ENCODE measurements around the gene NR2C2AP. TPM values are rescaled to one million over a fixed set of nuclear protein-coding genes. Genes with fewer than 3 reads are reported as not detected.

NR2C2AP gene
- total RNA-seq, 1 donor from 2014 or later, result 15.2 TPM

GRCh38 chr19:19202707-19203011 lies 555 bp downstream of the NR2C2AP start:
- H3K27ac Mint-ChIP-seq, result peak overlapping the region; percentile 92

GRCh38 chr19:19201697-19202630 lies 1.2 kb downstream of the NR2C2AP start:
- Mint-ChIP-seq H3K27ac (peak overlapping the region; percentile 92), H3K4me1 (ENCODE audit: unreplicated experiment) (peaks cover 8% of the 10 kb centered on the region)

More at GRCh38 chr19:19202707-19203011, 555 bp downstream of the NR2C2AP start:
- peaks cover 8% of the 10 kb centered on the region for H3K4me1 Mint-ChIP-seq (ENCODE audit: unreplicated experiment)
- peak overlapping the region; percentile 93 for H3K4me3 Mint-ChIP-seq
- H3K36me3 Mint-ChIP-seq, result peaks cover 8% of the 10 kb centered on the region
- H3K9me3 Mint-ChIP-seq, result no peaks in the 10 kb centered on the region
- peaks cover 23% of the 10 kb centered on the region for H3K27me3 Mint-ChIP-seq
- TF ChIP-seq CTCF (conservative IDR thresholded peaks at IDR 0.05), result no peak
- DNase-seq (ENCODE audit: extremely low spot score, unreplicated experiment), result no peak

DNA sequence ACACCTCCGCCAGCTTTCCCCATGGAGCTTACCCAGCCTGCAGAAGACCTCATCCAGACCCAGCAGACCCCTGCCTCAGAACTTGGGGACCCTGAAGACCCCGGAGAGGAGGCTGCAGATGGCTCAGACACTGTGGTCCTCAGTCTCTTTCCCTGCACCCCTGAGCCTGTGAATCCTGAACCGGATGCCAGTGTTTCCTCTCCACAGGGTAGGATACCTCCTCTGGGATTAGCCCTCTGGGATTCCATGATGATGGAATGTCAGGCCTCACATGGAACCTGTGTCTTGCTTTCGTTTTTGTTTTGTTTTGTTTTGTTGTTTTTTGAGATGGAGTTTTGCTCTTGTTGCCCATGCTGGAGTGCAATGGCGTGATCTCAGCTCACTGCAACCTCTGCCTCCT lies 9.3 kb downstream of the NR2C2AP start:
- Mint-ChIP-seq H3K4me3 (peak overlapping the region; percentile 98), H3K27ac (peak overlapping the region; percentile 59), H3K9me3 (no peaks in the 10 kb centered on the region), H3K27me3 (no peaks in the 10 kb centered on the region), H3K36me3 (peaks cover 7% of the 10 kb centered on the region), H3K4me1 (ENCODE audit: unreplicated experiment) (peaks cover 10% of the 10 kb centered on the region)
- TF ChIP-seq CTCF (conservative IDR thresholded peaks at IDR 0.05), result no peak
- no peak for DNase-seq (ENCODE audit: extremely low spot score, unreplicated experiment)

More at GRCh38 chr19:19201697-19202630, 1.2 kb downstream of the NR2C2AP start:
- no peak for TF ChIP-seq CTCF (conservative IDR thresholded peaks at IDR 0.05)
- Mint-ChIP-seq H3K9me3 (no peaks in the 10 kb centered on the region), H3K4me3 (peak overlapping the region; percentile 93), H3K27me3 (peaks cover 16% of the 10 kb centered on the region), H3K36me3 (peaks cover 8% of the 10 kb centered on the region)
- no peak for DNase-seq (ENCODE audit: extremely low spot score, unreplicated experiment)

- H3K9me3 Mint-ChIP-seq, result no peaks in the 10 kb centered on the region
- H3K36me3 Mint-ChIP-seq, result peaks cover 4% of the 10 kb centered on the region
- H3K4me3 Mint-ChIP-seq, result peak overlapping the region; percentile 98
- peaks cover 10% of the 10 kb centered on the region for H3K4me1 Mint-ChIP-seq (ENCODE audit: unreplicated experiment)
- DNase-seq (ENCODE audit: extremely low spot score, unreplicated experiment), result no peak
- TF ChIP-seq CTCF (conservative IDR thresholded peaks at IDR 0.05), result no peak
- peak overlapping the region; percentile 99 for H3K27ac Mint-ChIP-seq
- no peaks in the 10 kb centered on the region for H3K27me3 Mint-ChIP-seq
Observed at GRCh38 chr19:19192910-19193423, 10.2 kb downstream of the NR2C2AP start.

GRCh38 chr19:19192078-19192882 lies 10.9 kb downstream of the NR2C2AP start, which contains the start of the genes BORCS8 and RFXANK:
TSS of gene BORCS8 (minus strand) at chr19:19192152. CDS start at chr19:19192117, 35 bp downstream.
TSS of gene RFXANK (plus strand) at chr19:19192258. CDS start at chr19:19193947, 1,689 bp downstream.
- Mint-ChIP-seq H3K27ac (peak within 1 kb of the TSS; percentile 99), H3K4me3 (peak within 1 kb of the TSS; percentile 98), H3K27me3 (no peaks in the 10 kb centered on the region), H3K4me1 (ENCODE audit: unreplicated experiment) (peaks cover 10% of the 10 kb centered on the region), H3K36me3 (peaks cover 4% of the 10 kb centered on the region), H3K9me3 (no peaks in the 10 kb centered on the region)
- TF ChIP-seq CTCF (conservative IDR thresholded peaks at IDR 0.05), result no peak
- DNase-seq (ENCODE audit: extremely low spot score, unreplicated experiment), result peak; percentile 98

Data from type B pancreatic cell (in vitro differentiated cells).